Liver (tissue), 3 donors: ENCODE results near the gene NEK1.

Source experiments
- FOXA1 ChIP-seq: IDR thresholded peaks from 2 replicates; pipeline ENCODE4 v1.6.1; 2016; ENCODE audit warnings: antibody characterized with exemption
- GABPA ChIP-seq, 2 donors: IDR thresholded peaks in 1 of 2; conservative IDR thresholded peaks in 1 of 2; 2 replicates each; pipeline ENCODE4 v1.6.1; 2016; ENCODE audit warnings: antibody characterized with exemption in 2 of 2, mild to moderate bottlenecking in 1 of 2, moderate library complexity in 1 of 2
- HNF4G ChIP-seq: IDR thresholded peaks from 2 replicates; pipeline ENCODE4 v1.6.1; 2016; ENCODE audit warnings: antibody characterized with exemption
- JUND ChIP-seq, 2 donors: IDR thresholded peaks; 2 replicates each; pipeline ENCODE4 v1.6.1; 2016; ENCODE audit warnings: antibody characterized with exemption in 2 of 2
- NR2F2 ChIP-seq: IDR thresholded peaks from 2 replicates; pipeline ENCODE4 v1.6.1; 2016; ENCODE audit warnings: antibody characterized with exemption
- RAD21 ChIP-seq, 2 donors: IDR thresholded peaks; 2 replicates each; pipeline ENCODE4 v1.6.1; 2016; ENCODE audit warnings: antibody characterized with exemption in 2 of 2, mild to moderate bottlenecking in 2 of 2
- SP1 ChIP-seq: IDR thresholded peaks from 2 replicates; pipeline ENCODE4 v1.6.1; 2018; ENCODE audit warnings: antibody characterized with exemption, mild to moderate bottlenecking
- TAF1 ChIP-seq: conservative IDR thresholded peaks from 2 replicates; pipeline ENCODE4 v1.6.1; 2016; ENCODE audit warnings: antibody characterized with exemption, mild to moderate bottlenecking
- YY1 ChIP-seq: IDR thresholded peaks from 2 replicates; pipeline ENCODE4 v1.6.1; 2016; ENCODE audit warnings: antibody characterized with exemption, mild to moderate bottlenecking
- TF ChIP-seq, protein P1 (sequence below): fragments of 150-350 bp; IDR thresholded peaks from 2 replicates; pipeline ENCODE4 v1.5.1; 2017; ENCODE audit warnings: improper control_type of control experiment, low read depth, low read length; ENCODE audit not compliant: missing input control
- TF ChIP-seq, protein P2 (sequence below): IDR thresholded peaks from 2 replicates; pipeline ENCODE4 v1.6.1; 2016; ENCODE audit warnings: antibody characterized with exemption
- TF ChIP-seq, protein P3 (sequence below): IDR thresholded peaks from 2 replicates; pipeline ENCODE4 v1.6.1; 2016; ENCODE audit warnings: antibody characterized with exemption
- TF ChIP-seq, protein P4 (sequence below): IDR thresholded peaks from 2 replicates; pipeline ENCODE4 v1.6.1; 2016; ENCODE audit warnings: antibody characterized with exemption, mild to moderate bottlenecking
- TF ChIP-seq, protein P5 (sequence below): IDR thresholded peaks from 2 replicates; pipeline ENCODE4 v1.6.1; 2016; ENCODE audit warnings: antibody characterized with exemption
- donor health status: healthy.
- donor health status: healthy.

DNA sequence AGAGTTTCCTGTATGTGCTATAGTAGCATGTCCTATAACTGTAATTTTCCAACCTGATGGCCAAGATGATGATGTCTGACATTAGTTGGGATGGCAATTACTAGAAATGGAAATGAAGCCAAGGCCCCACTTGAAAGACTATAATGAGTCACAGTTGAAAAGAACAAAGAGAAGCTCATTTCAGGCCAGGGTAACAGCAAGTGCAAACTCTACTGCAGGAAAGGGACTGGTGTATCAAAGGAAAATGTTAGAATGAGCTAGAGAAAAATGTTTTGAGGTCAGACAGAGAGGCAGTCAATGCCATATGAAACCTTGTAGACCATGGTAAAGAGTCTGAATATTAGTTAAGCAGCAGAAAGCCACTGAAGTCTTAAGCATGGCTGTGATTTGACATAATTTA, 195.4 kb downstream of the NEK1 start:
- TF ChIP-seq, protein P1, sequence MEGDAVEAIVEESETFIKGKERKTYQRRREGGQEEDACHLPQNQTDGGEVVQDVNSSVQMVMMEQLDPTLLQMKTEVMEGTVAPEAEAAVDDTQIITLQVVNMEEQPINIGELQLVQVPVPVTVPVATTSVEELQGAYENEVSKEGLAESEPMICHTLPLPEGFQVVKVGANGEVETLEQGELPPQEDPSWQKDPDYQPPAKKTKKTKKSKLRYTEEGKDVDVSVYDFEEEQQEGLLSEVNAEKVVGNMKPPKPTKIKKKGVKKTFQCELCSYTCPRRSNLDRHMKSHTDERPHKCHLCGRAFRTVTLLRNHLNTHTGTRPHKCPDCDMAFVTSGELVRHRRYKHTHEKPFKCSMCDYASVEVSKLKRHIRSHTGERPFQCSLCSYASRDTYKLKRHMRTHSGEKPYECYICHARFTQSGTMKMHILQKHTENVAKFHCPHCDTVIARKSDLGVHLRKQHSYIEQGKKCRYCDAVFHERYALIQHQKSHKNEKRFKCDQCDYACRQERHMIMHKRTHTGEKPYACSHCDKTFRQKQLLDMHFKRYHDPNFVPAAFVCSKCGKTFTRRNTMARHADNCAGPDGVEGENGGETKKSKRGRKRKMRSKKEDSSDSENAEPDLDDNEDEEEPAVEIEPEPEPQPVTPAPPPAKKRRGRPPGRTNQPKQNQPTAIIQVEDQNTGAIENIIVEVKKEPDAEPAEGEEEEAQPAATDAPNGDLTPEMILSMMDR = no peak
- TF ChIP-seq, protein P2, sequence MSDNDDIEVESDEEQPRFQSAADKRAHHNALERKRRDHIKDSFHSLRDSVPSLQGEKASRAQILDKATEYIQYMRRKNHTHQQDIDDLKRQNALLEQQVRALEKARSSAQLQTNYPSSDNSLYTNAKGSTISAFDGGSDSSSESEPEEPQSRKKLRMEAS = no peak
- TF ChIP-seq, protein P3, sequence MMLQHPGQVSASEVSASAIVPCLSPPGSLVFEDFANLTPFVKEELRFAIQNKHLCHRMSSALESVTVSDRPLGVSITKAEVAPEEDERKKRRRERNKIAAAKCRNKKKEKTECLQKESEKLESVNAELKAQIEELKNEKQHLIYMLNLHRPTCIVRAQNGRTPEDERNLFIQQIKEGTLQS = no peak
- no peak for TF ChIP-seq JUND (IDR thresholded peaks at IDR 0.05)
- no peak for TF ChIP-seq RAD21 (IDR thresholded peaks at IDR 0.05)
- TF ChIP-seq, protein P4, sequence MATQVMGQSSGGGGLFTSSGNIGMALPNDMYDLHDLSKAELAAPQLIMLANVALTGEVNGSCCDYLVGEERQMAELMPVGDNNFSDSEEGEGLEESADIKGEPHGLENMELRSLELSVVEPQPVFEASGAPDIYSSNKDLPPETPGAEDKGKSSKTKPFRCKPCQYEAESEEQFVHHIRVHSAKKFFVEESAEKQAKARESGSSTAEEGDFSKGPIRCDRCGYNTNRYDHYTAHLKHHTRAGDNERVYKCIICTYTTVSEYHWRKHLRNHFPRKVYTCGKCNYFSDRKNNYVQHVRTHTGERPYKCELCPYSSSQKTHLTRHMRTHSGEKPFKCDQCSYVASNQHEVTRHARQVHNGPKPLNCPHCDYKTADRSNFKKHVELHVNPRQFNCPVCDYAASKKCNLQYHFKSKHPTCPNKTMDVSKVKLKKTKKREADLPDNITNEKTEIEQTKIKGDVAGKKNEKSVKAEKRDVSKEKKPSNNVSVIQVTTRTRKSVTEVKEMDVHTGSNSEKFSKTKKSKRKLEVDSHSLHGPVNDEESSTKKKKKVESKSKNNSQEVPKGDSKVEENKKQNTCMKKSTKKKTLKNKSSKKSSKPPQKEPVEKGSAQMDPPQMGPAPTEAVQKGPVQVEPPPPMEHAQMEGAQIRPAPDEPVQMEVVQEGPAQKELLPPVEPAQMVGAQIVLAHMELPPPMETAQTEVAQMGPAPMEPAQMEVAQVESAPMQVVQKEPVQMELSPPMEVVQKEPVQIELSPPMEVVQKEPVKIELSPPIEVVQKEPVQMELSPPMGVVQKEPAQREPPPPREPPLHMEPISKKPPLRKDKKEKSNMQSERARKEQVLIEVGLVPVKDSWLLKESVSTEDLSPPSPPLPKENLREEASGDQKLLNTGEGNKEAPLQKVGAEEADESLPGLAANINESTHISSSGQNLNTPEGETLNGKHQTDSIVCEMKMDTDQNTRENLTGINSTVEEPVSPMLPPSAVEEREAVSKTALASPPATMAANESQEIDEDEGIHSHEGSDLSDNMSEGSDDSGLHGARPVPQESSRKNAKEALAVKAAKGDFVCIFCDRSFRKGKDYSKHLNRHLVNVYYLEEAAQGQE = no peak
- TF ChIP-seq YY1 = no peak
- TF ChIP-seq TAF1 = no peak
- no peak for TF ChIP-seq FOXA1
- no peak for TF ChIP-seq GABPA (IDR thresholded peaks at IDR 0.05 in 1 of 2, conservative IDR thresholded peaks at IDR 0.05 in 1 of 2)
- TF ChIP-seq, protein P5, sequence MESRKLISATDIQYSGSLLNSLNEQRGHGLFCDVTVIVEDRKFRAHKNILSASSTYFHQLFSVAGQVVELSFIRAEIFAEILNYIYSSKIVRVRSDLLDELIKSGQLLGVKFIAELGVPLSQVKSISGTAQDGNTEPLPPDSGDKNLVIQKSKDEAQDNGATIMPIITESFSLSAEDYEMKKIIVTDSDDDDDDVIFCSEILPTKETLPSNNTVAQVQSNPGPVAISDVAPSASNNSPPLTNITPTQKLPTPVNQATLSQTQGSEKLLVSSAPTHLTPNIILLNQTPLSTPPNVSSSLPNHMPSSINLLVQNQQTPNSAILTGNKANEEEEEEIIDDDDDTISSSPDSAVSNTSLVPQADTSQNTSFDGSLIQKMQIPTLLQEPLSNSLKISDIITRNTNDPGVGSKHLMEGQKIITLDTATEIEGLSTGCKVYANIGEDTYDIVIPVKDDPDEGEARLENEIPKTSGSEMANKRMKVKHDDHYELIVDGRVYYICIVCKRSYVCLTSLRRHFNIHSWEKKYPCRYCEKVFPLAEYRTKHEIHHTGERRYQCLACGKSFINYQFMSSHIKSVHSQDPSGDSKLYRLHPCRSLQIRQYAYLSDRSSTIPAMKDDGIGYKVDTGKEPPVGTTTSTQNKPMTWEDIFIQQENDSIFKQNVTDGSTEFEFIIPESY = no peak
- TF ChIP-seq SP1 = no peak
- TF ChIP-seq NR2F2 = no peak
- TF ChIP-seq HNF4G = no peak
